Lower lobe of right lung (tissue), 2 donors: ENCODE data around the gene MIPOL1. TPM values are rescaled to one million over a fixed set of nuclear protein-coding genes. Genes with fewer than 3 reads are reported as not detected.
A peak's percentile ranks its signal among the peaks of the same experiment; 100 is the strongest.

Source experiments
- ATAC-seq, 2 donors: fragments of 200-7000 bp; cut with Tn5 transposase; one replicate each; pipeline ENCODE4 v1.9.1; 2020 to 2022; ENCODE audit warnings: mild to moderate bottlenecking in 2 of 2, moderate library complexity in 2 of 2
- DNase-seq: peaks from one replicate; pipeline ENCODE4 v3.0.0-alpha.2; 2020
- H3K27ac ChIP-seq: fragments of 200-600 bp; one replicate; pipeline ENCODE4 v1.8.0; 2022
- H3K27me3 ChIP-seq: fragments of 200-600 bp; one replicate; pipeline ENCODE4 v1.8.0; 2022; ENCODE audit warnings: low read depth
- H3K36me3 ChIP-seq: fragments of 200-600 bp; one replicate; pipeline ENCODE4 v1.8.0; 2022; ENCODE audit warnings: mild to moderate bottlenecking
- H3K4me1 ChIP-seq: fragments of 200-600 bp; one replicate; pipeline ENCODE4 v1.8.0; 2022
- H3K4me3 ChIP-seq: fragments of 200-600 bp; one replicate; pipeline ENCODE4 v1.8.0; 2022; ENCODE audit warnings: mild to moderate bottlenecking
- H3K9me3 ChIP-seq: fragments of 200-600 bp; one replicate; pipeline ENCODE4 v1.8.0; 2022
- CTCF ChIP-seq: fragments of 200-600 bp; IDR thresholded peaks from one replicate; pipeline ENCODE4 v1.8.0; 2022; ENCODE audit warnings: antibody characterized with exemption, mild to moderate bottlenecking
- intact Hi-C: fragments of 100-400 bp; cut with DNase I; formaldehyde crosslinking; loops from one replicate; pipeline ENCODE4 v1.11.0; 2022
- total RNA-seq: library from RNA; stranded (reverse); fragmentation: NEBNext Ultra II Directional; extraction: Animal tissue kit (Norgen Biotek cat#: 25700); gene quantifications from one replicate; pipeline ENCODE4 v1.2.1, GENCODE V29; 2021
- donor health status: DM: no; HTN: yes; CAD: no; lungs with severe emphysema.

The MIPOL1 gene
- total RNA-seq, 1 donor from 2014 or later = 12.1 TPM

GRCh38 chr14:37588956-37589714 is 391.4 kb downstream of the MIPOL1 start:
- Histone ChIP-seq H3K27ac (peak overlapping the region; percentile 83), H3K4me1 (peaks cover 8% of the 10 kb centered on the region), H3K36me3 (no peaks in the 10 kb centered on the region), H3K4me3 (peak overlapping the region; percentile 60), H3K9me3 (no peaks in the 10 kb centered on the region), H3K27me3 (peaks cover 94% of the 10 kb centered on the region)
- TF ChIP-seq CTCF = no peak
- no peak for DNase-seq
- intact Hi-C loops = no loop called here
- ATAC-seq = no peak

DNA sequence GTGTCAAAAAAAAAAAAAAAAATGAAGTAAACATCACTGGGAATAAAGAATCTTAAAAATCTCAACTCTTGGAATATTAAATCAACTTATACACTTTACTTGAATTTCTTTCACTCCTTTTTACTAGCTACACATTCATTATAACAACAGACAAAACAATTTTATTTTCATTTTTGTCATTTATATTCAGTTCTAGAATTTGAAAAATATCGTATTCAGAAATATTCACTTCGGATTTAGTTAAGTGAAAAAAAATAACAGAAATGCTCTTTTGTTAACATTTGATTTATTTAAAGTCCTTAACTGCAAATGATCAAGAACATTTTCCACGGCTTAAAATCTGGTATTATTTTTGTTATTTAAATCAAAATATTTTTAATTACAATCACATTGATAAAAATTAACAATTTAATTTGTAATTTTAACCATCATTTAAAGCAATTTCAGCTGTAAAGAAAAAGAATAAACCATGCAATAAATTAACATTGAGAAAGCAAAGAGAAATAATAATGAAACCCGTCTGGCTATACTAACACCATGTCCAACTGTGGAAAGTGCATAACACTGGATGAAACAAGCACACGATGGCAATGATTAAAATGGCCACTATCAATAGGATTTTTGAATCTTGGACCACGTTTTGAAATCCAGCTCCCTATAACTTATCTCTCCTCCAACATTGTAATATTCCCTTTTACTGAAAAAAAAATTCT is 392.1 kb downstream of the MIPOL1 start:
- no peaks in the 10 kb centered on the region for H3K9me3 ChIP-seq
- H3K27ac ChIP-seq = peak overlapping the region; percentile 83
- H3K4me3 ChIP-seq = peak overlapping the region; percentile 60
- intact Hi-C loops = loop anchor here (5.0 kb wide), 1 partner anchor 343 kb away; no protein-coding TSS in a partner anchor
- H3K4me1 ChIP-seq = peaks cover under 1% of the 10 kb centered on the region
- no peak for ATAC-seq
- H3K27me3 ChIP-seq = peaks cover 88% of the 10 kb centered on the region
- no peaks in the 10 kb centered on the region for H3K36me3 ChIP-seq
- no peak for DNase-seq
- TF ChIP-seq CTCF = no peak

DNA sequence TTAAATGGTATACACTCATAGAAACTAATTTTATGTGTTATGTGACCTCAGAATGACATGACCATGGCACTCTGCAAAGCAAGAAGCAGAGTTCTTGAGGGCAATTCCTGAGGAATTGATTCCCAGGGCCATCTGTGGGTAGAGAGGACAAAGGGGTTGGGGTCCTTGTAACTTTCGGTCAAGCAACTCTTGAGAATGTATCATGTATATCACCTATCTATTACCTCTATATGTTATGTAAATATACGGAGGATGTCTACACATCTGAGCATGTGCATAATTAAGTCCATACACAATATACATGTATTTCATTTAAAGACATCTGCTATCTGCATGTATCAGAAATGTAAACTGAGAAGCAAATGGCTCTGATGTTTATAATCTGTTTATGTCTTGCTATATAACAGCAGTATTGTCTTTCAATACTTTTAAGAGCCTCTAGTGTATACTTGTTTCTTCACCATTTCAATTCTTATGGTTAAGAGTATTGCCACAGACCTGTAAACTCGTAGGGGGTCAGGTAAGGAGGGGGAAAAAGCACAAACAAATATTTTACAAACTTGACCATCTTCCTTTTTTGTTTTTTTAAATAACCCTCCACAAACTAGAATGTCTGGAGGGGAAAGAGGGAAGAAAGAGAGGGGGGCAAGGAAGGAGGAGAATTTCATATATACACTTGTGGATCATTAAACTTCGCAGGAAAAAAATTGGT is 392.8 kb downstream of the MIPOL1 start:
- peaks cover 4% of the 10 kb centered on the region for H3K4me1 ChIP-seq
- TF ChIP-seq CTCF = no peak
- peak overlapping the region; percentile 82 for H3K27ac ChIP-seq
- H3K4me3 ChIP-seq = peak overlapping the region; percentile 60
- intact Hi-C loops = loop anchor here (5.0 kb wide), 1 partner anchor 343 kb away; no protein-coding TSS in a partner anchor
- peaks cover 88% of the 10 kb centered on the region for H3K27me3 ChIP-seq
- no peaks in the 10 kb centered on the region for H3K36me3 ChIP-seq
- no peak for ATAC-seq
- H3K9me3 ChIP-seq = no peaks in the 10 kb centered on the region
- DNase-seq = no peak

- peak overlapping the region; percentile 60 for H3K4me3 ChIP-seq
These were observed 393.7 kb downstream of the MIPOL1 start for GRCh38 chr14:37591311-37591940.

More at GRCh38 chr14:37591311-37591940, 393.7 kb downstream of the MIPOL1 start:
- intact Hi-C loops = loop anchor here (5.0 kb wide), 1 partner anchor 344 kb away; no protein-coding TSS in a partner anchor
- Histone ChIP-seq H3K9me3 (no peaks in the 10 kb centered on the region), H3K27ac (peak overlapping the region; percentile 82), H3K36me3 (no peaks in the 10 kb centered on the region), H3K4me1 (peaks cover 13% of the 10 kb centered on the region), H3K27me3 (peaks cover 90% of the 10 kb centered on the region)
- peak; percentile 22 for TF ChIP-seq CTCF
- DNase-seq (peak; percentile 64), ATAC-seq (peak; percentile 5 to 35)
